NCI-H748 treated with DMSO at 0.1 percent for 48 hours (cell line): ENCODE measurements around the gene PLIN5.

Experiments
- DNase-seq: peaks from one replicate; lab custom pipeline; 2025; lab: John Stamatoyannopoulos, UW

The PLIN5 gene

DNA sequence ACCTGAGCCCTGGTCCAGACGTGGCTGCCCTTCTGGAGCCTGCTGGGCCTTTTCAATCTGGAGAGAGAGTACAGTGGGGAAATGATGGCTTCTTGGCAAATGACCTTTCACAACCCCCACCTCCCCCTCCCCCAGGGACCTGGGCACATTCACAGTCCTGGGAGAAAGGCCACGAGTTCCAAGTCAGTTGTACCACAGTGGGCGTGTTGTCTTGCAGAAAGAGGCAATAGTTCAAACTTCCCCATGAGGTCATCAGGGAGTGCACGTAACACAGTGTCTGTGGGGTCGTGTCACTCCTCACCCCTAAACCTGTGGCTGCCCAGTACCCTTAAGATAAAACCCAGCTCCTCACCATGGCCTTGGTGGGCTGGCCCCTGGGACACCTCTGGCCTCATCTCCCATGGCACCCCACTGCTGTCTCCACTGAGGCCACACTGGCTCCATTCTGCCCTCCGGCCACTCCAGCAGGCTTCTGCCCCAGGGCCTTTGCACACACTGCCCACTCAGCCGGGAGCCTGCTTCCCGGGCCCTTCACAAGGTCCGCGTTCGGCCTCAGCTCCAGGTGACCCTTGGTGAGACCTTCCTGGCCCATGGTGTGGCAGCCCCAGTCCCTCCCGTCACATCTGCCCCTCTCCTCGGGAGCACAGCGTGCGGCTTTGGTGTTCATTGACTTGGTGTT is 30.0 kb downstream of the PLIN5 start:
- no peak for DNase-seq

DNA sequence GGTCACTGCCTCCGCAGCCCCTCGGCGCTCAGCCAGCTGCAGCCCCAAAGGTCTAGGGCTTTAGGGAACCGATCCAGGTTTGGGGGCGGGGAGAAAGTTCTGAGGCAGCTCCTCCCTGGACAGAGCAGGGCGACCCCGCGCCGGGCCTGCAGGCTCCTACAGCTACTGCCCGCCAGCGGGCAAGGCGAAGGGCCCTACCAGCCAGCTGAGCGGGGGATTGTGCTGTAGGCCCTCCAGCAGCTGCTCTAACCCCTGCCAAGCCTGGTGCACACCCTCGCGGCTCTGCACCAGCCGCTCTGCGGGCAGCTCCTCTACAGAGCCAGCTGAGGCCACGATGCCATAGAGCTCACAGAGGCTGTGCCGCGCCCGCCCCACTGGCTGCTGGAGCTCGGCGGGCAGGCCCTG is 30.7 kb downstream of the PLIN5 start:
- no peak for DNase-seq

DNA sequence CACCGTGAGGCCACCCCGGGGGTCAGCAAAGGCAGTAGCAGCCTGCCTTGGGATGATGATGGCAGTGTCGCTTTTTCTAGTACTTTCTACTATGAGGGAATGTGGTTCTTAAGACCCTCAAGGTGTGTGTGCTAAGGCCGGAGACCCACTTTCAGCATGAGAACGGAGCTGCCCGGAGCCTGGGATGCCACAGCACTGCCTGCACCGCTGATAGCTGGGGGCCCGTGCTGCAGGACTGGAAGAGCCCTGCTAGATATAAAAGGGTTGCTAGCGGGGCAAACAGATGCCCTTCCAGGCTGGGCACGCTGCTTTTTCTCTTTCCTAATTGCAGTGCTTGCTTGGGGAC is 31.2 kb downstream of the PLIN5 start:
- no peak for DNase-seq

- no peak for DNase-seq
These were observed 31.7 kb downstream of the PLIN5 start for GRCh38 chr19:4503132-4503824.

- no peak for DNase-seq
These were observed 32.5 kb downstream of the PLIN5 start for GRCh38 chr19:4502282-4503131.

GRCh38 chr19:4501691-4502090 is 33.3 kb downstream of the PLIN5 start:
- DNase-seq, result no peak

- no peak for DNase-seq
These were observed 34.0 kb downstream of the PLIN5 start for GRCh38 chr19:4500841-4501591.

DNA sequence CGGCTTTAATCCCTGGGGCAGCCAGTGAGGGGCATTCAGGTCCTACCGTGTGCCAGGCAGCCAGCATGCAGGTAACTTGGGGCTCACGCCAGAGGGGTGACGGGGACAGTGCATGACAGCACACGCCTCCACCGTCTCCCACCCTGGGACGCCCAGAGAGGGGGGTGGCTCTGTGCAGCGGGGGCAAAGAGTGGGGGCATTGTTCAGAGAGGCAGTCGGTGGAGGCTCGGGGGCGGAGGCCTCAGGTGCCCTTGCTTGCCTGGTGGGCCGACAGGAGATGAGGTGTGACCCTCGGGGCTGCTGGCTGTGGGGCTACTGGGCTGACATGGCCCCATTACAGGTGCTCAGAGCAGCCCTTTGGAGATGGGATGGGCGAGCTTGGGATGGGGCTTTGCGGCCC is 35.2 kb downstream of the PLIN5 start:
- no peak for DNase-seq

DNA sequence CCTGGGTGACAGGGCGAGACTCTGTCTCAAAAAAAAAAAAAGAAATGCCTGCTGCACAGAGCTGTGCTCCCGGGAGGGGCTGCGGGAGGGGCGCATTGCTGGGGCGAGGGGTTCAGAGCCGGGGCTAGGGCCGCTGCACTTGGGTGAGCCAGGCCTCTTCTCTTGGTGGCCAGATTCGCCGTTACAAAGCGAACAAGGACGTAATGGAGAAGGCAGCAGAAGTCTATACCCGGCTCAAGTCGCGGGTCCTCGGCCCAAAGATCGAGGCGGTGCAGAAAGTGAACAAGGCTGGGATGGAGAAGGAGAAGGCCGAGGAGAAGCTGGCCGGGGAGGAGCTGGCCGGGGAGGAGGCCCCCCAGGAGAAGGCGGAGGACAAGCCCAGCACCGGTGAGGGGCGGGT is 35.7 kb downstream of the PLIN5 start:
- DNase-seq, result no peak

DNA sequence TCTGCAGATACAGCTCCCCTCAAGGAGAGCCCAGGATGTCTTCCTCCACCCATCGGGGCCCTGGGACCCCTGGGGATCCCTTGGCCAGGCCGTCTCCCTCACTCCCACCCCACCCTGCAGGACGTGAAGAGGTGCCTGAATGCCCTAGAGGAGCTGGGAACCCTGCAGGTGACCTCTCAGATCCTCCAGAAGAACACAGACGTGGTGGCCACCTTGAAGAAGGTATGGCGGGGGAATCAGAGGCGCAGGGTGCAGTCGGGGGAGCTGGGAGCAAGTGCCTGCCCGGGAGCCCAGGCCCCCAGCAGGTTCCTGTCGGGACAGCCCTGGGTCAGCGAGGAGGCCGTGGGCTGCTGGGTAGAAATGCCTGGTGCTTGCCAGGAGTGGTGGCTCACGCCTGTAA is 36.3 kb downstream of the PLIN5 start:
- DNase-seq, result no peak

DNA sequence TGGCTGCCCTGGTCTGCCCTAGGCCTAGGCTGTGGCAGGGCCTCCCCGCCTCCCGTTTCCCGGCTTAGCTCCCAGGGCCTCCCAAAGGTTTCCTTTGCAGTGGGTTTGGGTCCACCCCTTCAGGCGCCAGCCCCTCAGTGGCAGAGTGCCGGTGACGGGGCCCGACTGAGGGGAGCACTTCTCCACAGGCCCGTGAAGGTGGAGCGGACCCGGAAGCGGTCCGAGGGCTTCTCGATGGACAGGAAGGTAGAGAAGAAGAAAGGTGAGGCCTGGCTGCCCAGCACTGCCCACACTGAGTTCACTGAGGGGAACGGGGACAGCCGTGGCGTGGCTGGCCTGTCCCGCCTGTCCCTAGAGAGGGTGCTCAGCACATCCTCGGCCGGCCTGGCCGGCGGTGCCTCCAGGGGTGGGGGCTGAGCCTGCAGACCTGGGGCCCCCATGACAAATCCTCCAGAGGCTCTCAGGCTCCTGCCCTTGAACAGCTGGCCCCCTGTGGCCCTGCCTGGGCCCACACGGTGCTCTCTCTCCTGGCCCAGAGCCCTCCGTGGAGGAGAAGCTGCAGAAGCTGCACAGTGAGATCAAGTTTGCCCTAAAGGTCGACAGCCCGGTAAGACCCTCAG is 37.1 kb downstream of the PLIN5 start:
- DNase-seq, result no peak

- DNase-seq, result no peak
These were observed 38.7 kb downstream of the PLIN5 start for GRCh38 chr19:4496304-4496703.

GRCh38 chr19:4495471-4495870 is 39.6 kb downstream of the PLIN5 start:
- DNase-seq, result no peak

DNA sequence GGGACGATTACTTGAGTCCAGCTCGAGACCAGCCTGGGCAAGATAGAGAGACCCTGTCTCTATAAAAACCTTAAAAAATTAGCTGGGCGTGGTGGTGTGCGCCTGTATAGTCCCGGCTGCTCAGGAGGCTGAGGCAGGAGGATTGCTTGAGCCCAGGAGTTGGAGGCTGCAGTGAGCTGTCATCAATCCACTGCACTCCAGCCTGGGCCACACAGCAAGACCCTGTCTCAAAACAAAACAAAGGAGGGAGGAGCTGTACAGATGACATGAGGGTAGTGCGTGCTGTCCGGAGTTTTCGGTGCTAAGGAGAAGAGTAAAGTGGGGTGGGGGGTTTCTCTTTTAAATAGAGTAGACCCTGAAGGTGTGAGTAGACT is 40.3 kb downstream of the PLIN5 start:
- no peak for DNase-seq

DNA sequence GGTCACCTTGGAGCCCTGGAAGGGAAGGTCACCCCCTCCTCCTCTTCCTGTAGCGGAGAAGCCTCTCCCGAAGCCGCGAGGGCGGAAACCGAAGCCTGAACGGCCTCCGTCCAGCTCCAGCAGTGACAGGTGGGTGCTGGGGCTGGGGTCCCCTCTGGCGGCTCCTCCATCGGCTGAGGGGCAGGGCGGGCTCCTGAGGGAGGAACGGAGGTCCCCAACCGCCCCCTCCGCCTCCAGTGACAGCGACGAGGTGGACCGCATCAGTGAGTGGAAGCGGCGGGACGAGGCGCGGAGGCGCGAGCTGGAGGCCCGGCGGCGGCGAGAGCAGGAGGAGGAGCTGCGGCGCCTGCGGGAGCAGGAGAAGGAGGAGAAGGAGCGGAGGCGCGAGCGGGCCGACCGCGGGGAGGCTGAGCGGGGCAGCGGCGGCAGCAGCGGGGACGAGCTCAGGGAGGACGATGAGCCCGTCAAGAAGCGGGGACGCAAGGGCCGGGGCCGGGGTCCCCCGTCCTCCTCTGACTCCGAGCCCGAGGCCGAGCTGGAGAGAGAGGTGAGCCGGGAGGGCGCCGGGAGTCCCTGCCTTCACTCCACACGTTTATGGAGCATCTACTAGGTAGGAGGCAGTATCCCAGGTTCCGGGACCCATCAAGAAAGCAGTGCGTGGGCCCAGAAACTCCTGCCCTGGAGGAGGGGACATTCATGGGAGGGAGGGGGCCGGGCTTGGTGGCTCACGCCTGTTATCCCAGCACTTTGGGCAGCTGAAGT is 40.9 kb downstream of the PLIN5 start:
- no peak for DNase-seq

DNA sequence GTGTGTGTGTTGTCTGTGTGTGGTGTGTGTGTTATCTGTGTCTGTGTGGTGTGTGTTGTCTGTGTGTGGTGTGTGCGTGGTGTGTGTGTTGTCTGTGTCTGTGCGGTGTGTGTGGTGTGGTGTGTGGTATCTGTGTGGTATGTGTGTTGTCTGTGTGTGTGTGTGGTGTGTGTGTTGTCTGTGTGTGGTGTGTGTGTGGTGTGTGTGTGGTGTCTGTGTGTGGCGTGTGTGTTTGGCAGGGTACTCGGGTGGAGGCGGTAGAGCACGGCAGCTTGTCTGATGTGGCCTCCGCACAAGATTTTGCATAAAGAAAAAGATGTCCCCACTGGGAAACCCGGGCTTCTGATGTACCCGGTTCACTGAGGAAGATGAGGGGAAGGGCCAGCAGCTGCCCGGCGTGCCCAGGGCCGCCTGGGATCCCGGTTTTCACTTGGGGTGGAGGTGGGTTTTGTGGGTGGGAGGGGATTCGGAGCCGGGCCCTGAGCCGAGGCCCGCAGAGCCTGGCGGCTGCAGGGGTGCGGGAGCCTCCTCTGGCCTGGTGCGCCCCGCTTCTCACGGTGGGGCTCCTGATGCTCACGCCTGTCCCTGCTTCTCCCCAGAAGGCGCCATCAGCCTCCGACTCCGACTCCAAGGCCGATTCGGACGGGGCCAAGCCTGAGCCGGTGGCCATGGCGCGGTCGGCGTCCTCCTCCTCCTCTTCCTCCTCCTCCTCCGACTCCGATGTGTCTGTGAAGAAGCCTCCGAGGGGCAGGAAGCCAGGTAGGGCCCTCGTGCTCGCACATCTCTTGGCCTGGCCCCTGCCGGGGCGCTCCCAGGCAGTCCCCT is 41.7 kb downstream of the PLIN5 start:
- DNase-seq, result no peak

GRCh38 chr19:4492337-4493103 is 42.5 kb downstream of the PLIN5 start:
- DNase-seq, result no peak

DNA sequence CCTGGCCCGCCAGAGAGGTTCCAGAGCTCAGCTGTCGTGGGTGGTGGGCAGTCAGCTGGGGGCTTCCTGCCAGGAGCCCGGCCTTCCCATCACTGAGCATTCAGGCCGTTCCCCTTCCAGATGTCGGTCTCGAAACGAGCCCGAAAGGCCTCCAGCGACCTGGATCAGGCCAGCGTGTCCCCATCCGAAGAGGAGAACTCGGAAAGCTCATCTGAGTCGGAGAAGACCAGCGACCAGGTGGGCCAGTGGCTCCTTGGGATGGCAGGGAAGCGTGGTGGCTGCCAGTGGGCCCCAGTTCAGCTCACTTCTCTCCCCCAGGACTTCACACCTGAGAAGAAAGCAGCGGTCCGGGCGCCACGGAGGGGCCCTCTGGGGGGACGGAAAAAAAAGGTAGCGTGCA is 43.6 kb downstream of the PLIN5 start:
- DNase-seq, result no peak

- no peak for DNase-seq
These were observed 46.5 kb downstream of the PLIN5 start for GRCh38 chr19:4488496-4488895.

DNA sequence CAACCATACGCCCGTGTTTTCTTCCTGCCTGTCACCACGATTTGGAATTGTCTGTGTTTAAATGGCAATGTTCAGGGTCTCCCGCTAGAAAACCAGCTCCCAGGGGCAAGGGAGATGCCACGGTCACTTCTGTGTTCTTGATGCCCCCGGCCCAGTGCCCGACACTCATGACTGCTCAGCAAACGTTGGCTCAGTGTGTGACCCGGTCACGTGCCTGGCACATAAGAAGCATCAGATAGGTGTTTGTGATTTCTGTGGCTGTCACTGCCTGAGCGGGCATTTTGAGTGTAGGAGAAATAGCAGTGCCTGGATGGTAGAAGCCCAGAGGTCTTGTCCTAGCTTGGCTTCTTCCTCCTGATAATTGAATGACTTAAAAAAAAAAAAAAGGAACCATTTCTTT is 47.5 kb downstream of the PLIN5 start:
- DNase-seq, result no peak
